PC-3 (cell line): ENCODE results near the gene TAS2R60. TPM values are rescaled to one million over a fixed set of nuclear protein-coding genes. Genes with fewer than 3 reads are reported as not detected.
"Not testable (repeated sequence)": the region's sequence is repeated elsewhere in the genome, so short reads cannot be mapped to it uniquely, and the experiment has no call there.

ENCODE experiments used
- ATAC-seq: fragments of 200-7000 bp; cut with Tn5 transposase; 2 replicates; pipeline ENCODE4 v1.9.1; 2020; ENCODE audit warnings: mild to moderate bottlenecking, moderate library complexity
- BruUV-seq: library from RNA; stranded (reverse); fragments of 400-500 nt; replicated peaks from 2 replicates; lab custom pipeline; 2021; lab: Mats Ljungman, UMichigan
- CTCF ChIA-PET: fragments of 300-600 bp; sonication (Branson Sonifier 250); formaldehyde crosslinking; loops from one replicate; lab custom pipeline; 2022; ENCODE audit warnings: antibody characterized with exemption; lab: Charles Lee
- POLR2A ChIA-PET: fragments of 300-600 bp; sonication (Branson Sonifier 250); formaldehyde crosslinking; loops from one replicate; lab custom pipeline; 2022; ENCODE audit warnings: antibody characterized with exemption; ENCODE audit not compliant: unreplicated experiment; lab: Charles Lee
- DNase-seq: peaks from one replicate; pipeline ENCODE4 v3.0.0-alpha.2; 2015
- H2AFZ ChIP-seq: fragments of 300-600 bp; sonication (generic); 2 replicates; pipeline ENCODE4 v1.6.0; 2016; ENCODE audit warnings: antibody characterized with exemption, low read length
- H3F3A ChIP-seq: fragments of 300-600 bp; sonication (generic); one replicate; pipeline ENCODE4 v1.6.0; 2017; ENCODE audit warnings: antibody characterized with exemption, low read length, control low read depth, mild to moderate bottlenecking; ENCODE audit not compliant: unreplicated experiment
- H3K27ac ChIP-seq: fragments of 300-600 bp; sonication (generic); 2 replicates; pipeline ENCODE4 v1.5.1; 2016; ENCODE audit warnings: mild to moderate bottlenecking, low read length
- H3K27me3 ChIP-seq: fragments of 300-600 bp; sonication (generic); 2 replicates; pipeline ENCODE4 v1.6.1; 2016; ENCODE audit warnings: low read length, mixed read lengths
- H3K36me3 ChIP-seq: fragments of 300-600 bp; sonication (generic); 2 replicates; pipeline ENCODE4 v1.6.1; 2016; ENCODE audit warnings: low read depth, mixed run types, low read length, mixed read lengths
- H3K4me1 ChIP-seq: fragments of 300-600 bp; sonication (generic); 2 replicates; pipeline ENCODE4 v1.5.1; 2016; ENCODE audit warnings: low read length; ENCODE audit not compliant: insufficient read depth
- H3K4me2 ChIP-seq: fragments of 300-600 bp; sonication (generic); 2 replicates; pipeline ENCODE4 v1.6.0; 2016; ENCODE audit warnings: low read length
- H3K4me3 ChIP-seq: fragments of 300-600 bp; sonication (generic); 2 replicates; pipeline ENCODE4 v1.5.1; 2016; ENCODE audit warnings: mild to moderate bottlenecking, low read length, mixed read lengths
- H3K79me2 ChIP-seq: fragments of 300-600 bp; sonication (generic); 2 replicates; pipeline ENCODE4 v1.6.1; 2017; ENCODE audit warnings: low read length, mixed read lengths
- H3K9ac ChIP-seq: fragments of 300-600 bp; sonication (generic); 2 replicates; pipeline ENCODE4 v1.6.0; 2016; ENCODE audit warnings: mild to moderate bottlenecking, low read length
- H3K9me2 ChIP-seq: fragments of 300-600 bp; sonication (generic); replicated peaks from 2 replicates; pipeline ENCODE4 v1.6.1; 2016; ENCODE audit warnings: mixed run types, low read length, mixed read lengths
- H3K9me3 ChIP-seq: fragments of 300-600 bp; sonication (generic); 2 replicates; pipeline ENCODE4 v1.6.1; 2016; ENCODE audit warnings: low read length, mixed read lengths
- H4K20me1 ChIP-seq: fragments of 300-600 bp; sonication (generic); 2 replicates; pipeline ENCODE4 v1.6.1; 2016; ENCODE audit warnings: low read length, mixed read lengths
- EZH2 ChIP-seq: fragments of 300-600 bp; sonication (generic); IDR thresholded peaks from one replicate; pipeline ENCODE4 v1.6.1; 2017; ENCODE audit warnings: antibody characterized with exemption, mild to moderate bottlenecking, low read length; ENCODE audit not compliant: unreplicated experiment
- EZH2phosphoT487 ChIP-seq: fragments of 300-600 bp; sonication (generic); IDR thresholded peaks from 2 replicates; pipeline ENCODE4 v1.6.1; 2018; ENCODE audit warnings: mild to moderate bottlenecking, antibody characterized with exemption, low read length, borderline replicate concordance
- intact Hi-C: fragments of 100-400 bp; cut with micrococcal nuclease; formaldehyde crosslinking; loops from 2 replicates; pipeline ENCODE4 v1.9.0; 2023
- total RNA-seq: library from RNA; depleted of rRNA; stranded (reverse); fragments of >200 nt; gene quantifications from 2 replicates; pipeline ENCODE4 v1.2.3, GENCODE V29; 2014
- TF ChIP-seq, protein P1 (sequence below): fragments of 300-600 bp; sonication (generic); conservative IDR thresholded peaks from 2 replicates; pipeline ENCODE4 v1.5.1; 2017; ENCODE audit warnings: antibody characterized with exemption, low read depth, mild to moderate bottlenecking, low read length

The TAS2R60 gene
- total RNA-seq, 1 experiment from 2014 or later: not detected

DNA sequence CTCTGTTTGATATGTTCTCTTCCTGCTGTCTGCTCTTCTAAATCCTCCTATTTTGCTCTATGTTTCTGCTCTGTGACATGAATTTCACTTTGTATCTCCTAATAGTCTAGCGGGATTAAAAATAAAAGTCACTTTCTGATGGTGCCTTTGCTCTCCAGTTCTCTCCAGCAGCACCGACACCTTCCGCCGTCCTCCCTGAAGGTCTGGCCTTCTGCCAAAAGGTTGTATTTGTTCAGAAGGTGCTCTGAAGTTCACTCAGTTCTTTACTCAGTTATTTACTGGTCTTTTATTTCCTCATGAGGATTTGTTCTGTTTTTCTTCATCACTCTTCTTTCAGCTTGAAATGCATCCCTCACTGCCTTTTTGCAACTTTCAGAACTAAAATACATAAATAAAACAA, 23.4 kb upstream of the TAS2R60 start:
- no peaks in the 10 kb centered on the region for H3K79me2 ChIP-seq
- H3K9me3 ChIP-seq: no peaks in the 10 kb centered on the region
- no peak overlapping the region for H3K4me2 ChIP-seq
- intact Hi-C loops: loop anchor here (5.0 to 10.0 kb wide), 3 partner anchors 38 to 415 kb away; partner anchors contain the start of gene ZYX
- TF ChIP-seq EZH2phosphoT487 (no peak), EZH2 (no peak)
- TF ChIP-seq, protein P1, sequence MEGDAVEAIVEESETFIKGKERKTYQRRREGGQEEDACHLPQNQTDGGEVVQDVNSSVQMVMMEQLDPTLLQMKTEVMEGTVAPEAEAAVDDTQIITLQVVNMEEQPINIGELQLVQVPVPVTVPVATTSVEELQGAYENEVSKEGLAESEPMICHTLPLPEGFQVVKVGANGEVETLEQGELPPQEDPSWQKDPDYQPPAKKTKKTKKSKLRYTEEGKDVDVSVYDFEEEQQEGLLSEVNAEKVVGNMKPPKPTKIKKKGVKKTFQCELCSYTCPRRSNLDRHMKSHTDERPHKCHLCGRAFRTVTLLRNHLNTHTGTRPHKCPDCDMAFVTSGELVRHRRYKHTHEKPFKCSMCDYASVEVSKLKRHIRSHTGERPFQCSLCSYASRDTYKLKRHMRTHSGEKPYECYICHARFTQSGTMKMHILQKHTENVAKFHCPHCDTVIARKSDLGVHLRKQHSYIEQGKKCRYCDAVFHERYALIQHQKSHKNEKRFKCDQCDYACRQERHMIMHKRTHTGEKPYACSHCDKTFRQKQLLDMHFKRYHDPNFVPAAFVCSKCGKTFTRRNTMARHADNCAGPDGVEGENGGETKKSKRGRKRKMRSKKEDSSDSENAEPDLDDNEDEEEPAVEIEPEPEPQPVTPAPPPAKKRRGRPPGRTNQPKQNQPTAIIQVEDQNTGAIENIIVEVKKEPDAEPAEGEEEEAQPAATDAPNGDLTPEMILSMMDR: no peak
- no TSS peak for BruUV-seq
- no peak overlapping the region for H2AFZ ChIP-seq
- no peaks in the 10 kb centered on the region for H3K27me3 ChIP-seq
- ChIA-PET CTCF (no interaction called here), POLR2A (no interaction called here)
- no peak overlapping the region for H3K27ac ChIP-seq
- peak; percentile 41 for DNase-seq
- no peak overlapping the region for H3K9ac ChIP-seq
- H3K9me2 ChIP-seq: no peaks in the 10 kb centered on the region
- ATAC-seq: no peak
- peaks cover 26% of the 10 kb centered on the region for H3K4me1 ChIP-seq
- H3K4me3 ChIP-seq: no peak overlapping the region
- no peaks in the 10 kb centered on the region for H3F3A ChIP-seq
- H3K36me3 ChIP-seq: no peaks in the 10 kb centered on the region
- H4K20me1 ChIP-seq: no peaks in the 10 kb centered on the region

DNA sequence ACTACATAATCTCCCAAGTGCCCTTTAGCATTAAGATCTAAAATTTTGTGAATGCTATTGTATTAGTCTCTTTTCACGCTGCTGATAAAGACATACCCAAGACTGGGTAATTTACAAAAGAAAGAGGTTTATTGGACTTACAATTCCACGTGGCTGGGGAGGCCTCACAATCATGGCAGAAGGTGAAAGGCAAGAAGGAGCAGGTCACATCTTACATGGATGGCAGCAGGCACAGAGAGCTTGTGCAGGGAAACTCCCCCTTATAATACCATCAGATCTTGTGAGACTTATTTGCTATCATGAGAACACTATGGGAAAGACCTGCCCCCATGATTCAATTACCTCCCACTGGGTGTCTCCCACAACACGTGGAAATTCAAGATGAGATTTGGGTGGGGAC, 22.6 kb upstream of the TAS2R60 start:
- BruUV-seq, H3K9me2 ChIP-seq, H3K9ac ChIP-seq, H2AFZ ChIP-seq, CTCF ChIA-PET, ATAC-seq, intact Hi-C loops, H3K36me3 ChIP-seq, H3K4me2 ChIP-seq, H3K27me3 ChIP-seq, H4K20me1 ChIP-seq, H3K27ac ChIP-seq, POLR2A ChIA-PET, H3K79me2 ChIP-seq, H3K4me3 ChIP-seq, DNase-seq, H3F3A ChIP-seq, H3K9me3 ChIP-seq: not testable (repeated sequence)
- H3K4me1 ChIP-seq: peaks cover 19% of the 10 kb centered on the region

DNA sequence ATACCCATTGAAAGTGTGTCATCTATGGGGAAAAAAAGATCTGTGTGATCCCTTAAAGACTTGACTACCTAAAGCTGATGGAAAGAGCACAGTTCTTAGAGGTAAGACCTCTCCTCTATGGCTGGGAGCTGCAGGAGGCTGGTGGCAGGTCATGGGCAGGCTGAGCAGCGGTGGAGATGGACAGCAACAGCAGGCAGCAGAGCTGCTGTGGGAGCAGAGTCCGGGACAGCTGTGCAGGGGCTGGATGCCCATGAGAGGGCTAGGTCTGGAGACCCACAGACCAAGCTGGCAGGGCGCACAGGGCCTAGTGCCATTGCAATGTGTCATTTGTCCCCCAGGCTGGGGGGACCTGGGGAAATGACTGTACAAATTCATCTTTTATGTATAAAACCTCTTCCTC, 21.2 kb upstream of the TAS2R60 start:
- Histone ChIP-seq H3K4me1 (peaks cover 12% of the 10 kb centered on the region), H3K9me2 (no peaks in the 10 kb centered on the region), H3K36me3 (no peaks in the 10 kb centered on the region), H3K9me3 (no peaks in the 10 kb centered on the region), H3K79me2 (no peaks in the 10 kb centered on the region), H4K20me1 (no peaks in the 10 kb centered on the region), H3K4me3 (no peak overlapping the region), H3K4me2 (no peak overlapping the region), H3K9ac (no peak overlapping the region), H3K27me3 (no peaks in the 10 kb centered on the region), H3K27ac (no peak overlapping the region), H3F3A (no peaks in the 10 kb centered on the region), H2AFZ (no peak overlapping the region)
- ChIA-PET CTCF (interaction anchor here (0.6 kb wide), 1 partner anchor 42 kb away, joined by 12 read pairs; no protein-coding TSS in a partner anchor), POLR2A (no interaction called here)
- DNase-seq (no peak), ATAC-seq (no peak)
- no peak for TF ChIP-seq EZH2phosphoT487
- TF ChIP-seq, protein P1: no peak
- no peak for TF ChIP-seq EZH2
- intact Hi-C loops: no loop called here
- BruUV-seq: no TSS peak

DNA sequence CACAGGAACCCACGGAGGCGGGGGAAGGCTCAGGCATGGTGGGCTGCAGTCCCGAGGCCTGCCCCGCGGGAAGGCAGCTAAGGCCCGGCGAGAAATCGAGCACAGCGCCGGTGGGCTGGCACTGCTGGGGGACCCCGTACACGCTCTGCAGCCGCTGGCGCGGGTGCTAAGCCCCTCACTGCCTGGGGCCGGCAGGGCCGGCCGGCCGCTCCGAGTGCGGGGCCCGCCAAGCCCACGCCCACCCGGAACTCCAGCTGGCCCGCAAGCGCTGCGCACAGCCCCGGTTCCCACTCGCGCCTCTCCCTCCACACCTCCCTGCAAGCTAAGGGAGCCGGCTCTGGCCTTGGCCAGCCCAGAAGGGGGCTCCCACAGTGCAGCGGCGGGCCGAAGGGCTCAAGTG, 18.8 kb upstream of the TAS2R60 start:
- H3K4me2 ChIP-seq, H3K9me2 ChIP-seq, ATAC-seq, intact Hi-C loops, H3K36me3 ChIP-seq, H3K4me3 ChIP-seq, H3K9ac ChIP-seq, H3K79me2 ChIP-seq, H3K4me1 ChIP-seq, H3K9me3 ChIP-seq, CTCF ChIA-PET, H2AFZ ChIP-seq, BruUV-seq, DNase-seq, H4K20me1 ChIP-seq, H3K27me3 ChIP-seq, H3F3A ChIP-seq, H3K27ac ChIP-seq, POLR2A ChIA-PET: not testable (repeated sequence)
